A673 (cell line): Measurements from ENCODE around the gene SYNE2.

Experiments used
- EZH2 ChIP-seq: fragments of 200-600 bp; sonication (generic); IDR thresholded peaks from 2 replicates; pipeline ENCODE4 v1.6.1; 2017; ENCODE audit warnings: borderline replicate concordance, low read depth, mild to moderate bottlenecking, mixed read lengths, antibody characterized with exemption, low read length; ENCODE audit not compliant: poor library complexity, severe bottlenecking
- TF ChIP-seq, protein P1 (sequence below): fragments of 300-800, 200-600 bp; sonication (generic); conservative IDR thresholded peaks from 2 replicates; pipeline ENCODE4 v1.5.1; 2017; ENCODE audit warnings: low read depth, mild to moderate bottlenecking, antibody characterized with exemption, low read length, moderate library complexity, mixed read lengths

DNA sequence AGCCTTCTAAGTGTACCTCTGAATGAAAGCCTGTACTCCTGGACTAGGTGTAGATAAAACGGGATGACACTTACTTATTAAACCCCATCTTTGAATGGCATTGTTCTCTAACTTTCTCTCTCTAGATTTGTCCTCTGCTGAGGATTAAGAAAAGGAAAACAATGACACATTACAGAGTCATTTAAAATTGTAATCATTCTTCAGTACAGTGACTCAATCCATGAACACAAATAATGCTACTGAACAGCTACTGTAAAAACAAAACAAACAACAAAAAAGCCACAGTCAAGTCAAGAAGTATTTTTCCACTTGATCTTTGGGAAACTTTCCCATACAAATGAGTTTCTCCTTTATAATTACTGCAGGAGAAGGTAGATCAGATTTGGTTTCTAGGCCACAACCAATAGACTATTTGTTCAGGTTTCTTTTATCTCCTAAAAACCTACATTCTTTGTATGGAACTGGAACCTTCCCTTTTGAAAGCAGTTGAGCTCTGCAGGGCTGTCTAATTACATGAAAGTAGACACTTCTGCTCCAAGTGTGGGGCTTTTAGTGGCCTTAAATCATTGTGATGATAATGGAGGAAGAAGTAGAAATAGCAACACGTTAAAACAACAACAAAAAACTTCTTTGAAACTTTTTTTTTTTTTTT lies 222.3 kb downstream of the SYNE2 start:
- TF ChIP-seq EZH2 = no peak
- TF ChIP-seq, protein P1, sequence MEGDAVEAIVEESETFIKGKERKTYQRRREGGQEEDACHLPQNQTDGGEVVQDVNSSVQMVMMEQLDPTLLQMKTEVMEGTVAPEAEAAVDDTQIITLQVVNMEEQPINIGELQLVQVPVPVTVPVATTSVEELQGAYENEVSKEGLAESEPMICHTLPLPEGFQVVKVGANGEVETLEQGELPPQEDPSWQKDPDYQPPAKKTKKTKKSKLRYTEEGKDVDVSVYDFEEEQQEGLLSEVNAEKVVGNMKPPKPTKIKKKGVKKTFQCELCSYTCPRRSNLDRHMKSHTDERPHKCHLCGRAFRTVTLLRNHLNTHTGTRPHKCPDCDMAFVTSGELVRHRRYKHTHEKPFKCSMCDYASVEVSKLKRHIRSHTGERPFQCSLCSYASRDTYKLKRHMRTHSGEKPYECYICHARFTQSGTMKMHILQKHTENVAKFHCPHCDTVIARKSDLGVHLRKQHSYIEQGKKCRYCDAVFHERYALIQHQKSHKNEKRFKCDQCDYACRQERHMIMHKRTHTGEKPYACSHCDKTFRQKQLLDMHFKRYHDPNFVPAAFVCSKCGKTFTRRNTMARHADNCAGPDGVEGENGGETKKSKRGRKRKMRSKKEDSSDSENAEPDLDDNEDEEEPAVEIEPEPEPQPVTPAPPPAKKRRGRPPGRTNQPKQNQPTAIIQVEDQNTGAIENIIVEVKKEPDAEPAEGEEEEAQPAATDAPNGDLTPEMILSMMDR = no peak
